Neural cell (in vitro differentiated cells): ENCODE data around the gene ZFP36L2. TPM values are rescaled to one million over a fixed set of nuclear protein-coding genes. Genes with fewer than 3 reads are reported as not detected.
A peak's percentile ranks its signal among the peaks of the same experiment; 100 is the strongest.

Experiments used
- H2AFZ ChIP-seq: fragments of 200-600, 300-800 bp; sonication (generic), shearing (Covaris generic); 2 replicates; pipeline ENCODE4 v1.6.0; 2014; ENCODE audit warnings: low read depth, mild to moderate bottlenecking, antibody characterized with exemption, low read length, moderate library complexity
- H3F3A ChIP-seq: fragments of 200-600 bp; shearing (Covaris generic); 2 replicates; pipeline ENCODE4 v1.6.1; 2016; ENCODE audit warnings: mild to moderate bottlenecking, moderate library complexity, mixed read lengths, antibody characterized with exemption, low read length; ENCODE audit not compliant: insufficient read depth, poor library complexity, severe bottlenecking
- H3K27ac ChIP-seq: fragments of 200-600, 300-800 bp; sonication (generic), shearing (Covaris generic); 2 replicates; pipeline ENCODE4 v1.5.1; 2014; ENCODE audit warnings: mild to moderate bottlenecking, low read length, moderate library complexity
- H3K27me3 ChIP-seq: fragments of 300-800, 200-600 bp; sonication (generic), shearing (Covaris generic); 2 replicates; pipeline ENCODE4 v1.6.0; 2014; ENCODE audit warnings: mild to moderate bottlenecking, low read depth, low read length, moderate library complexity; ENCODE audit not compliant: insufficient read depth
- H3K36me3 ChIP-seq: fragments of 300-800, 200-600 bp; sonication (generic), shearing (Covaris generic); 2 replicates; pipeline ENCODE4 v1.5.1; 2014; ENCODE audit warnings: mild to moderate bottlenecking, antibody characterized with exemption, low read length, moderate library complexity; ENCODE audit not compliant: insufficient read depth
- H3K4me2 ChIP-seq: fragments of 300-800, 200-600 bp; sonication (generic), shearing (Covaris generic); 2 replicates; pipeline ENCODE4 v1.6.0; 2014; ENCODE audit warnings: mild to moderate bottlenecking, low read length
- H3K4me3 ChIP-seq: fragments of 300-800, 200-600 bp; sonication (generic), shearing (Covaris generic); 2 replicates; pipeline ENCODE4 v1.5.1; 2014; ENCODE audit warnings: mild to moderate bottlenecking, low read length, moderate library complexity
- H3K79me2 ChIP-seq: fragments of 200-600 bp; shearing (Covaris generic); replicated peaks from 2 replicates; pipeline ENCODE4 v1.6.0; 2014; ENCODE audit warnings: mild to moderate bottlenecking, low read length, moderate library complexity; ENCODE audit not compliant: insufficient read depth
- H3K9ac ChIP-seq: fragments of 300-800, 200-600 bp; sonication (generic), shearing (Covaris generic); 2 replicates; pipeline ENCODE4 v1.6.1; 2016; ENCODE audit warnings: mild to moderate bottlenecking, low read length, mixed read lengths
- H3K9me2 ChIP-seq: fragments of 200-600 bp; shearing (Covaris generic); 2 replicates; pipeline ENCODE4 v1.6.1; 2016; ENCODE audit warnings: mild to moderate bottlenecking, low read length, mixed read lengths; ENCODE audit not compliant: insufficient read depth
- H3K9me3 ChIP-seq: fragments of 200-600, 300-800 bp; sonication (generic), shearing (Covaris generic); 2 replicates; pipeline ENCODE4 v1.6.1; 2016; ENCODE audit warnings: mild to moderate bottlenecking, mixed run types, low read length, moderate library complexity, mixed read lengths
- H4K20me1 ChIP-seq: fragments of 200-600 bp; shearing (Covaris generic); 2 replicates; pipeline ENCODE4 v1.6.1; 2016; ENCODE audit warnings: mild to moderate bottlenecking, mixed run types; ENCODE audit not compliant: insufficient read depth
- CTCF ChIP-seq: fragments of 450-650 bp; IDR thresholded peaks from 2 replicates; pipeline ENCODE4 v1.5.1; 2014; ENCODE audit warnings: antibody characterized with exemption, mild to moderate bottlenecking, moderate library complexity; ENCODE audit not compliant: poor library complexity, severe bottlenecking
- EP300 ChIP-seq: fragments of 450-650 bp; conservative IDR thresholded peaks from 2 replicates; pipeline ENCODE4 v1.6.1; 2014; ENCODE audit warnings: antibody characterized with exemption, mild to moderate bottlenecking, moderate library complexity; ENCODE audit not compliant: poor library complexity, severe bottlenecking
- EZH2 ChIP-seq: fragments of 200-600, 300-800 bp; shearing (Covaris generic), sonication (generic); IDR thresholded peaks from 2 replicates; pipeline ENCODE4 v1.6.1; 2014; ENCODE audit warnings: antibody characterized with exemption, low read length, borderline replicate concordance, mild to moderate bottlenecking; ENCODE audit not compliant: insufficient read depth, poor library complexity, severe bottlenecking
- MXI1 ChIP-seq: fragments of 450-650 bp; conservative IDR thresholded peaks from 2 replicates; pipeline ENCODE4 v1.6.1; 2014; ENCODE audit warnings: antibody characterized with exemption, mild to moderate bottlenecking; ENCODE audit not compliant: poor library complexity, severe bottlenecking
- POLR2AphosphoS5 ChIP-seq: IDR thresholded peaks from 2 replicates; pipeline ENCODE4 v1.6.1; 2012
- RAD21 ChIP-seq: fragments of 450-650 bp; conservative IDR thresholded peaks from 2 replicates; pipeline ENCODE4 v1.6.1; 2014; ENCODE audit warnings: antibody characterized with exemption, mild to moderate bottlenecking, moderate library complexity
- REST ChIP-seq: IDR thresholded peaks from 2 replicates; pipeline ENCODE4 v1.6.1; 2012; ENCODE audit warnings: borderline replicate concordance
- SMC3 ChIP-seq: fragments of 450-650 bp; conservative IDR thresholded peaks from 2 replicates; pipeline ENCODE4 v1.6.1; 2014; ENCODE audit warnings: antibody characterized with exemption, mild to moderate bottlenecking, moderate library complexity; ENCODE audit not compliant: poor library complexity
- TAF1 ChIP-seq: IDR thresholded peaks from 2 replicates; pipeline ENCODE4 v1.6.1; 2012; ENCODE audit warnings: low read depth
- polyA plus RNA-seq: library from polyadenylated mRNA; depleted of rRNA; stranded (reverse); fragments of >200 nt; gene quantifications from 2 replicates; pipeline ENCODE4 v1.2.3, GENCODE V29; 2014

ZFP36L2 gene
- polyA plus RNA-seq, 1 donor from 2014 or later: 0.33 TPM

- Histone ChIP-seq H3K4me3 (peak overlapping the region; percentile 81), H3K36me3 (no peaks in the 10 kb centered on the region), H3K79me2 (peaks cover 9% of the 10 kb centered on the region), H3K4me2 (no peak overlapping the region), H3K9me3 (peaks cover 8% of the 10 kb centered on the region), H3F3A (peaks cover 6% of the 10 kb centered on the region), H4K20me1 (no peaks in the 10 kb centered on the region), H2AFZ (no peak overlapping the region), H3K9ac (no peak overlapping the region), H3K27me3 (peaks cover 46% of the 10 kb centered on the region), H3K27ac (no peak overlapping the region), H3K9me2 (no peaks in the 10 kb centered on the region)
- TF ChIP-seq MXI1 (no peak), EZH2 (peak; percentile 12), TAF1 (no peak)
Observed at GRCh38 chr2:43225093-43225787, 1.2 kb downstream of the ZFP36L2 start.

- TF ChIP-seq EZH2 (peak; percentile 11), POLR2AphosphoS5 (no peak)
- peak overlapping the region; percentile 44 for H3K9ac ChIP-seq
Observed at GRCh38 chr2:43224571-43225092, 1.8 kb downstream of the ZFP36L2 start.

DNA sequence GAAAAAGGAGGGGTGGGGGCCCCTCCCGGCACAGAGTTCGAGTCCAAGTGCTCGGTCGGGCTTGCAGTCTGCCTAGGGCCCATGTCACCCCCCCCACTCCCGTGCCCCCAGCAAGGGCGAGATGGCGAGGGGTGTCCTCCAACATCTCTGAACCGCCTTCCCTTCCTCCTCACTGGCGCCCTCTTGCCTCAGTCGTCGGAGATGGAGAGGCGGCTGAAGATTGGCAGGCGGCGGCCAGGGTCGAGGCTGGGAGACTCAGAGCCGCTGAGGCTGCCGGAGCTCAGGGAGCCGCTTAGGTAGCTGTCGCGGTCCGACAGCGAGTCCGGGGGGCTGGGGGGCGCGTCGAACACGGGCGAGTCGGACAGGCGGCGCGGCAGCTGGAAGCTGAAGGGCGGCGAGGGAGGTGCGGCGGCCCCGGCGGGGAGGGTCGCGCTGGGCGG, 2.3 kb downstream of the ZFP36L2 start:
- H3K36me3 ChIP-seq: no peaks in the 10 kb centered on the region
- no peaks in the 10 kb centered on the region for H4K20me1 ChIP-seq
- no peak overlapping the region for H3K27ac ChIP-seq
- no peak overlapping the region for H2AFZ ChIP-seq
- TF ChIP-seq CTCF (peak; percentile 75), MXI1 (peak; percentile 26), EP300 (no peak), SMC3 (peak; percentile 61), RAD21 (peak; percentile 43), REST (no peak)
- peak overlapping the region; percentile 60 for H3K4me3 ChIP-seq
- H3K9me2 ChIP-seq: no peaks in the 10 kb centered on the region
- peaks cover 9% of the 10 kb centered on the region for H3K79me2 ChIP-seq
- peaks cover 6% of the 10 kb centered on the region for H3F3A ChIP-seq
- peaks cover 46% of the 10 kb centered on the region for H3K27me3 ChIP-seq
- no peak overlapping the region for H3K4me2 ChIP-seq
- H3K9me3 ChIP-seq: peaks cover 8% of the 10 kb centered on the region
- H3K9ac ChIP-seq: peak overlapping the region; percentile 44

More at GRCh38 chr2:43224571-43225092, 1.8 kb downstream of the ZFP36L2 start:
- Histone ChIP-seq H3K4me2 (no peak overlapping the region), H3K27ac (no peak overlapping the region), H3K9me3 (peaks cover 8% of the 10 kb centered on the region), H2AFZ (no peak overlapping the region), H3K79me2 (peaks cover 9% of the 10 kb centered on the region), H3K4me3 (peak overlapping the region; percentile 60), H4K20me1 (no peaks in the 10 kb centered on the region), H3F3A (peaks cover 6% of the 10 kb centered on the region), H3K27me3 (peaks cover 46% of the 10 kb centered on the region), H3K9me2 (no peaks in the 10 kb centered on the region), H3K36me3 (no peaks in the 10 kb centered on the region)
